AG04450 (cell line): ENCODE results near the gene ALDH3A1. TPM values are rescaled to one million over a fixed set of nuclear protein-coding genes. Genes with fewer than 3 reads are reported as not detected.

Experiments used
- CTCF ChIA-PET: fragments of 300-600, 350-600 bp; formaldehyde crosslinking; extraction: SDS; loops from one replicate; lab custom pipeline; 2022; ENCODE audit warnings: antibody characterized with exemption, inconsistent platforms; lab: Charles Lee
- POLR2A ChIA-PET: fragments of 350-600 bp; formaldehyde crosslinking; extraction: SDS; loops from one replicate; lab custom pipeline; 2021; ENCODE audit warnings: antibody characterized with exemption, inconsistent platforms; lab: Yijun Ruan, JAX
- DNase-seq: peaks from one replicate; pipeline ENCODE4 v3.0.0-alpha.2; 2011; ENCODE audit warnings: low read depth, low spot score
- H3K27ac ChIP-seq: one replicate; pipeline ENCODE4 v1.5.1; 2012; ENCODE audit warnings: low read depth, low read length, control low read depth
- H3K27me3 ChIP-seq: one replicate; pipeline ENCODE4 v1.6.0; 2012; ENCODE audit warnings: low read length; ENCODE audit not compliant: control insufficient read depth, insufficient read depth
- H3K4me3 ChIP-seq: 2 replicates; pipeline ENCODE4 v1.5.1; 2011; ENCODE audit warnings: mild to moderate bottlenecking, low read depth, low read length, control low read depth
- H3K9me3 ChIP-seq: 2 replicates; pipeline ENCODE4 v1.5.1; 2012; ENCODE audit warnings: low read length; ENCODE audit not compliant: control insufficient read depth, insufficient read depth
- polyA plus RNA-seq: library from polyadenylated mRNA; depleted of rRNA; stranded (reverse); fragments of >200 nt; gene quantifications from 2 replicates; pipeline ENCODE4 v1.2.3, GENCODE V29; 2011
- TF ChIP-seq, protein P1 (sequence below): IDR thresholded peaks from 2 replicates; pipeline ENCODE4 v1.5.1; 2011; ENCODE audit warnings: low read depth, low read length, control low read depth, inconsistent platforms

ALDH3A1 gene
- polyA plus RNA-seq, 1 experiment, result 1.7 TPM

DNA sequence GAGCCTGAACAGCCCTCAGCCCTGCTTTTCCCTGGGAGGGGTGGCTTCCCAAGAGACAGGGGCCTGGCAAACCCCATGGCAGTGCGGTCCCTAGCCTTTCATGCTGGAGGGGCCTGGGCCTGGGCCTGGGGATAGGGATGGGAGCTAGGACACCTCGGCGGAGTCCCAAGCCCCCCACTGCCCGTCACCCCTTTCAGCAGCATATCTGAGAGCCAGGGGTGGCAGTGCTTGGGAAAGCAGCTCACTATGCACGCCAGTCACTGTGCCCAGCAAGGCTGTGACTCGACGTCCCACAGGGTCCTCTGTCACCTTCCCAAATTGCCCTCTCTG lies 31.1 kb downstream of the ALDH3A1 start:
- CTCF ChIA-PET, result no interaction called here
- POLR2A ChIA-PET, result no interaction called here
- DNase-seq, result no peak
- Histone ChIP-seq H3K27me3 (peaks cover 19% of the 10 kb centered on the region), H3K27ac (no peak overlapping the region), H3K9me3 (no peaks in the 10 kb centered on the region; the same call in 1 of the 2 replicates), H3K4me3 (no peak overlapping the region)
- TF ChIP-seq, protein P1, sequence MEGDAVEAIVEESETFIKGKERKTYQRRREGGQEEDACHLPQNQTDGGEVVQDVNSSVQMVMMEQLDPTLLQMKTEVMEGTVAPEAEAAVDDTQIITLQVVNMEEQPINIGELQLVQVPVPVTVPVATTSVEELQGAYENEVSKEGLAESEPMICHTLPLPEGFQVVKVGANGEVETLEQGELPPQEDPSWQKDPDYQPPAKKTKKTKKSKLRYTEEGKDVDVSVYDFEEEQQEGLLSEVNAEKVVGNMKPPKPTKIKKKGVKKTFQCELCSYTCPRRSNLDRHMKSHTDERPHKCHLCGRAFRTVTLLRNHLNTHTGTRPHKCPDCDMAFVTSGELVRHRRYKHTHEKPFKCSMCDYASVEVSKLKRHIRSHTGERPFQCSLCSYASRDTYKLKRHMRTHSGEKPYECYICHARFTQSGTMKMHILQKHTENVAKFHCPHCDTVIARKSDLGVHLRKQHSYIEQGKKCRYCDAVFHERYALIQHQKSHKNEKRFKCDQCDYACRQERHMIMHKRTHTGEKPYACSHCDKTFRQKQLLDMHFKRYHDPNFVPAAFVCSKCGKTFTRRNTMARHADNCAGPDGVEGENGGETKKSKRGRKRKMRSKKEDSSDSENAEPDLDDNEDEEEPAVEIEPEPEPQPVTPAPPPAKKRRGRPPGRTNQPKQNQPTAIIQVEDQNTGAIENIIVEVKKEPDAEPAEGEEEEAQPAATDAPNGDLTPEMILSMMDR, result no peak

DNA sequence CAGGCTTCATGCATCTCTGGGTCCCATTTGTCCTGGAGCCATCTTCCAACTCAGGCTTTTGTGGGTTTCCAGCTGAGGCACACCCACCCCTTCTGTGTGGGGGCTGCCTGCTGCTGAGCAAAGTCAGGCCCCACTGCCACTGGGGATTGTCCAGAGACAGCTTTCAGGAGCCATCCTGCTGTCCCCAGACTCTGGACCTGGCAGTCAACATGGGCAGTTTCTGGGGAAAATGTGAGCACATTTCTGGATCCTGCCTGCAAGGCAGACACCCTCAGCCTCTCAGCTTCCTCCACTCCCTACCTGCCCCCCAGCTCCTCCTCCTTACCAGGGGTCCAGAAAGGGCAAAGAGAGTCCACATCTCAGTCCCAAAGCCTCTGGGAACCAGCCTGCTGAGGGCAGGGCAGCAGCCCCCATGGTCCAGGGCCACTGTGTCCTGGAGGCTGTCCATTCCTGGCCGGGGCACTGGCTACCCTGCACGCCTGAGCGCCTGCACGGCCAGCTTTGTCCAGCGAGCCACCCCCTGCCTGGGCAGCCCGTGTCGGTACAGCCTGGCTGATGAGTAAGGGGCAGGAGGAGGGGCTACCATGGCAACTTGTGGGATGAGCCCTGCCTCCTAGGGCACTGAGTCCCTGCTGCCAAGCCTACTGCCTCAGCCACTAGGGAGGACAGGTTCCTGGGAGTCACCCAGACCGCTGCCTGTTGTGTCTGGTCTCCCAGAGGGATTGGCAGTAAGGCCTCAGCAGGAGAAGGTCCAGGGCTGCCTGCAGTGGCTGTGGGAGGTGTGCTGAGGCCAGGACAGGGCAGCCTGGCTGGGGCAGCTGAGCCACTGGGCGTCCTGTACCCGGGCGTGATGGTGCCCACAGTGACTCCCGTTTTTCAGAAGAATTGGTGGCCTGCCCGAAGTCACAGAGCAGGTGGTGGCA lies 31.7 kb downstream of the ALDH3A1 start, which contains the start of gene SLC47A2:
Gene SLC47A2, minus strand, starts transcription at position 477 of the 923 bp plus-strand sequence. Its CDS starts 29 bp downstream, at position 448.
- DNase-seq, result no peak

DNA sequence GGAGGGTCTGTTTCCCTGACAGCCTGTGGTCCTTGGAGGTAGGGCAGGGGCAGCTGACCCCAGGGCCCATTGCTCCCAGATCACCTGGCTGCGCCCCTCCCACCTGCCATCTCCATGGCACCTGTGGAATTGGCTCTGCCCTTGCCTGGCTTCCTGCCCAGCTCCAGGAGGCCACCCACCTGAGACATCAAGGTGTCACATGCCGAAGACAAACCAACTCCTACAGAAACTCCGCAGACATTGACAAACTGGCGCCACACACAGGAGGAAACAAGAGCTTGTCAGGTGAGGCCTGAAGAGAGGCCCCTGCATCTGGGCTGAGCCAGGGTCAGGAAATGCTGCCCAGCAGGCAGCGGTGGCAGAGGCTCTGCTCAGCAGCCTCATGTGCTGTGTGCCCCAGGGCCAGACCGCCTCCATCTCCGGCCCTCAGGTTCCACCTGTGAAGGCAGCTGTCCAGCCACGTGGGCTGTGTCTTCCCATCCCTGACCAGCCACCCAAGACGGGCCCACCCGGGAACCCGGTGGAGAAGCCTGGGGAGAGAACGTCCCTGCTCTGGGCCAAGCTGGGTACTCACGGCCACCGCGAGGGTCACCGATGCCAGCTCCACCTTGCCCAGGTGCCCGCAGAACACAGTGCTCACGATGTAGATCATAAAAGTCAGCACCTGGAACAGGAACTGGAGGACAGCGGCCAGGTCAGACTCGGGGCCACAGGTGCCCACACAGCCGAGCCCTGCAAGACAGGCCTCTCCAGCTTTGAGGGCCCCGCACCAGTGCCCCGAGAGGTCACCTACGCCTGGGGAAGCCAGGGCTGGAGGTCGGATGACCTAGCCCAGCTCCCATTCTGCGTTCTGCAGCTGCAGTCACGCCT lies 33.3 kb downstream of the ALDH3A1 start:
- ChIA-PET CTCF (interaction anchor here (2.1 kb wide), 1 partner anchor 30 kb away, joined by 6 read pairs; no protein-coding TSS in a partner anchor), POLR2A (no interaction called here)
- H3K27ac ChIP-seq, result no peak overlapping the region
- H3K4me3 ChIP-seq, result no peak overlapping the region
- peaks cover 15% of the 10 kb centered on the region for H3K27me3 ChIP-seq
- DNase-seq, result no peak
- TF ChIP-seq, protein P1, result no peak
- no peaks in the 10 kb centered on the region; the same call in 1 of the 2 replicates for H3K9me3 ChIP-seq

More for the DNA sequence above, 31.7 kb downstream of the ALDH3A1 start, which contains the start of gene SLC47A2:
- CTCF ChIA-PET, result no interaction called here
- H3K27me3 ChIP-seq, result peaks cover 19% of the 10 kb centered on the region
- TF ChIP-seq, protein P1, result no peak
- H3K9me3 ChIP-seq, result no peaks in the 10 kb centered on the region; the same call in 1 of the 2 replicates
- H3K4me3 ChIP-seq, result no peak within 1 kb of the TSS
- H3K27ac ChIP-seq, result no peak within 1 kb of the TSS
- POLR2A ChIA-PET, result no interaction called here

DNA sequence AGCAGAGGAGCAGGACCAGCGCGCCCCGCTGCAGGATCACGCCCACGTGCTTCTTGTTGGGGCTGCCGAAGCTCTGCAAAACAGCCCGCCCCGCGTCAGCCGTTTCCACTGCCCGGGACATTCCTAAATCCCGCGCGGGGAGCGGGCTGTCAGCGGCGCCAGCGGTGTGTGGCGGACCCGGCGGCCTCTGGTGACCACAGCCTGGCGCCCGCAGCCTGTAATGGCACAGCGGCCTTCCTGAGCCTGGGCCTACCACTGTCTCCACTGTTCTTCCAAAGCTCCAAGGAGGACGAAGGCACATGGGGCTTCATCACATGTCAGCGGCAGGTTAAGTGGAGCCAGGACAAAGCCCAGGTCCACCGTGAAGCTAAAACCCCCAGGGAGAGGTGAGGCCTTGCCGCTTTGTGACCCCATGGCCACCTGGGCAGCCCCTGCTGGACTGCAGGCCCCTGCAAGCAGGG lies 34.2 kb downstream of the ALDH3A1 start:
- ChIA-PET POLR2A (no interaction called here), CTCF (interaction anchor here (2.1 kb wide), 1 partner anchor 31 kb away, joined by 6 read pairs; no protein-coding TSS in a partner anchor)
- no peak overlapping the region for H3K4me3 ChIP-seq
- peaks cover 11% of the 10 kb centered on the region for H3K27me3 ChIP-seq
- no peaks in the 10 kb centered on the region; the same call in 1 of the 2 replicates for H3K9me3 ChIP-seq
- no peak for DNase-seq
- TF ChIP-seq, protein P1, result no peak
- H3K27ac ChIP-seq, result no peak overlapping the region
